ENCODE measurements around the gene NFAM1. TPM values are rescaled to one million over a fixed set of nuclear protein-coding genes. Genes with fewer than 3 reads are reported as not detected.

The NFAM1 gene
- total RNA-seq, 1 donor from 2014 or later = 0.91 TPM

- TF ChIP-seq CTCF (IDR thresholded peaks at IDR 0.05; ENCODE audit: partially characterized antibody, unreplicated experiment) = no peak
- Mint-ChIP-seq H3K27ac (ENCODE audit: unreplicated experiment) (no peak overlapping the region), H3K9me3 (ENCODE audit: unreplicated experiment) (peaks cover 8% of the 10 kb centered on the region), H3K4me1 (ENCODE audit: low read depth, unreplicated experiment) (peaks cover 22% of the 10 kb centered on the region), H3K4me3 (ENCODE audit: unreplicated experiment) (no peak overlapping the region), H3K36me3 (ENCODE audit: unreplicated experiment) (no peaks in the 10 kb centered on the region), H3K27me3 (ENCODE audit: unreplicated experiment) (peaks cover 8% of the 10 kb centered on the region)
- DNase-seq = no peak
Measured at GRCh38 chr22:42400811-42401534, 31.2 kb downstream of the NFAM1 start.

GRCh38 chr22:42399315-42400271, 32.6 kb downstream of the NFAM1 start:
- H3K27ac Mint-ChIP-seq (ENCODE audit: unreplicated experiment) = peak overlapping the region; percentile 73
- H3K36me3 Mint-ChIP-seq (ENCODE audit: unreplicated experiment) = no peaks in the 10 kb centered on the region
- H3K4me1 Mint-ChIP-seq (ENCODE audit: low read depth, unreplicated experiment) = peaks cover 22% of the 10 kb centered on the region
- peak; percentile 80 for DNase-seq
- H3K4me3 Mint-ChIP-seq (ENCODE audit: unreplicated experiment) = peak overlapping the region; percentile 61
- H3K9me3 Mint-ChIP-seq (ENCODE audit: unreplicated experiment) = peaks cover 8% of the 10 kb centered on the region
- no peak for TF ChIP-seq CTCF (IDR thresholded peaks at IDR 0.05; ENCODE audit: partially characterized antibody, unreplicated experiment)
- peaks cover 8% of the 10 kb centered on the region for H3K27me3 Mint-ChIP-seq (ENCODE audit: unreplicated experiment)

GRCh38 chr22:42397332-42398249, 34.6 kb downstream of the NFAM1 start:
- peaks cover 7% of the 10 kb centered on the region for H3K9me3 Mint-ChIP-seq (ENCODE audit: unreplicated experiment)
- no peaks in the 10 kb centered on the region for H3K36me3 Mint-ChIP-seq (ENCODE audit: unreplicated experiment)
- H3K4me1 Mint-ChIP-seq (ENCODE audit: low read depth, unreplicated experiment) = peaks cover 17% of the 10 kb centered on the region

More at GRCh38 chr22:42397332-42398249, 34.6 kb downstream of the NFAM1 start:
- no peak for TF ChIP-seq CTCF (IDR thresholded peaks at IDR 0.05; ENCODE audit: partially characterized antibody, unreplicated experiment)
- peak; percentile 56 for DNase-seq
- peak overlapping the region; percentile 52 for H3K4me3 Mint-ChIP-seq (ENCODE audit: unreplicated experiment)
- peak overlapping the region; percentile 12 for H3K27ac Mint-ChIP-seq (ENCODE audit: unreplicated experiment)
- peaks cover 8% of the 10 kb centered on the region for H3K27me3 Mint-ChIP-seq (ENCODE audit: unreplicated experiment)
